Vagina (tissue), 2 donors: ENCODE results near the gene TMEM266.

ENCODE experiments used
- POLR2A ChIP-seq, 2 donors: fragments of 450-650 bp; IDR thresholded peaks; one replicate each; pipeline ENCODE4 v1.6.1; 2017; ENCODE audit warnings: antibody characterized with exemption in 2 of 2, mild to moderate bottlenecking in 2 of 2, moderate library complexity in 2 of 2
- POLR2AphosphoS5 ChIP-seq, 2 donors: sonication (generic); formaldehyde crosslinking; IDR thresholded peaks; one replicate each; pipeline ENCODE4 v1.9.0; 2017; ENCODE audit warnings: antibody characterized with exemption in 2 of 2, mild to moderate bottlenecking in 2 of 2, low read depth in 1 of 2; ENCODE audit not compliant: insufficient read depth in 1 of 2
- TF ChIP-seq, protein P1 (sequence below), 3 experiments: fragments of 450-650 bp in 2 of 3; fragments of 200-600 bp in 1 of 3; sonication (generic) in 1 of 3; IDR thresholded peaks; one replicate each; pipeline ENCODE4 v1.5.1; 2017 to 2019; ENCODE audit warnings: antibody characterized with exemption in 3 of 3, mild to moderate bottlenecking in 2 of 3, moderate library complexity in 2 of 3

DNA sequence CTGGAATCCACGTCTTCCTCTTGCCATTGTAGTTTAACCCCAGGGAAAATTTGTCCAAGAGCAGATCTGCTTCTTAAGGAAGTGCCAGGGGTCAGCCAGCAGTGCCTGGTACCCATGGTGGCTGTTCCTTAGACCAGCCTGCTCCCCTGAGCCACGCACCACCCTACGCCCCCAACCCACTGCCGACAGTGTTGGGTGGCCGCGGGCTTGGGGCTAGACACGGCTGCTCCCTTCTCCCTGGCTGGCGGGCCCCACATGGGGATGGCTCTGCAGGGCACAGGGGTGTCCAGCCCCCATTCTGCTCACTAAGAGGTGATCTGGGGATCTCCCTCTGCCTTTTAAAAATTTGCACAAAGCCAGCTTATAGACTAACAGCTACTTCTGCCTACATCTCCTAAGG is 104.8 kb downstream of the TMEM266 start:
- TF ChIP-seq, protein P1, sequence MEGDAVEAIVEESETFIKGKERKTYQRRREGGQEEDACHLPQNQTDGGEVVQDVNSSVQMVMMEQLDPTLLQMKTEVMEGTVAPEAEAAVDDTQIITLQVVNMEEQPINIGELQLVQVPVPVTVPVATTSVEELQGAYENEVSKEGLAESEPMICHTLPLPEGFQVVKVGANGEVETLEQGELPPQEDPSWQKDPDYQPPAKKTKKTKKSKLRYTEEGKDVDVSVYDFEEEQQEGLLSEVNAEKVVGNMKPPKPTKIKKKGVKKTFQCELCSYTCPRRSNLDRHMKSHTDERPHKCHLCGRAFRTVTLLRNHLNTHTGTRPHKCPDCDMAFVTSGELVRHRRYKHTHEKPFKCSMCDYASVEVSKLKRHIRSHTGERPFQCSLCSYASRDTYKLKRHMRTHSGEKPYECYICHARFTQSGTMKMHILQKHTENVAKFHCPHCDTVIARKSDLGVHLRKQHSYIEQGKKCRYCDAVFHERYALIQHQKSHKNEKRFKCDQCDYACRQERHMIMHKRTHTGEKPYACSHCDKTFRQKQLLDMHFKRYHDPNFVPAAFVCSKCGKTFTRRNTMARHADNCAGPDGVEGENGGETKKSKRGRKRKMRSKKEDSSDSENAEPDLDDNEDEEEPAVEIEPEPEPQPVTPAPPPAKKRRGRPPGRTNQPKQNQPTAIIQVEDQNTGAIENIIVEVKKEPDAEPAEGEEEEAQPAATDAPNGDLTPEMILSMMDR (IDR thresholded peaks at IDR 0.05): no peak
- no peak for TF ChIP-seq POLR2AphosphoS5 (IDR thresholded peaks at IDR 0.05; ENCODE audit: insufficient read depth in 1 of 2, low read depth in 1 of 2)
- TF ChIP-seq POLR2A (IDR thresholded peaks at IDR 0.05): no peak
